GM12892 (cell line): ENCODE results near the gene SLC2A4.

Experiments used
- POLR2A ChIP-seq: IDR thresholded peaks from 2 replicates; pipeline ENCODE4 v1.6.1; 2011; ENCODE audit warnings: low read depth, low read length, control low read depth
- POLR2AphosphoS5 ChIP-seq: IDR thresholded peaks from 2 replicates; pipeline ENCODE4 v1.6.1; 2011; ENCODE audit warnings: low read depth, low read length, control low read depth

DNA sequence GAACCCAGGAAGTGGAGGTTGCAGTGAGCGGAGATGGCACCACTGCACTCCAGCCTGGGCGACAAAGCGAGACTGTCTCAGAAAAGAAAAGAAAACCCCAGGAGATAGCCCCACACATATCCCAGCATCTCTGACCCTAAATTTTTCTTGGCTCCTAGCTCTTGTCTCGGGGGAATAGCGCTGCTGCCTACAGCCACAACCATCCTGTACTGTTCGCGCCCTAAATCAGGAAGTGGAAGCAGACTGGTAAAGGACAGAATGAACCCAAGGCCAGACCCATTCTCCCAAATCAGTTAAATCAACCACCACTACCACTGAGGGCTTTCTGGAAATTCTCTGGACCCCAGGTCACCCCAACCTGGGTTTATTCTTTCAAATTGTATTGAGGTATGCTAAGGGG lies 31.7 kb upstream of the SLC2A4 start:
- no peak; the same call in 1 of the 2 replicates for TF ChIP-seq POLR2AphosphoS5
- no peak for TF ChIP-seq POLR2A
